RWPE2 (cell line): ENCODE data around the gene PDK4.
"Not testable (repeated sequence)": the region's sequence is repeated elsewhere in the genome, so short reads cannot be mapped to it uniquely, and the experiment has no call there.

Experiments used
- ATAC-seq: fragments of 200-7000 bp; cut with Tn5 transposase; 3 replicates; pipeline ENCODE4 v1.9.1; 2021; ENCODE audit warnings: low read depth
- DNase-seq: peaks from one replicate; pipeline ENCODE4 v3.0.0-alpha.2; 2020; ENCODE audit warnings: low spot score
- H3K27ac ChIP-seq: fragments of 450-650 bp; 2 replicates; pipeline ENCODE4 v1.5.1; 2017; ENCODE audit warnings: mild to moderate bottlenecking; ENCODE audit not compliant: poor library complexity, severe bottlenecking
- H3K27me3 ChIP-seq: fragments of 250-450 bp; sonication (Bioruptor Pico); 2 replicates; pipeline ENCODE4 v1.5.1; 2021; ENCODE audit warnings: mild to moderate bottlenecking, moderate library complexity; ENCODE audit not compliant: insufficient read depth, poor library complexity, severe bottlenecking
- H3K36me3 ChIP-seq: fragments of 250-450 bp; sonication (Bioruptor Pico); 2 replicates; pipeline ENCODE4 v1.5.1; 2020; ENCODE audit warnings: low read depth, mild to moderate bottlenecking, moderate library complexity
- H3K4me1 ChIP-seq: fragments of 250-450 bp; sonication (Bioruptor Pico); 2 replicates; pipeline ENCODE4 v1.5.1; 2021; ENCODE audit warnings: mild to moderate bottlenecking, moderate library complexity; ENCODE audit not compliant: insufficient read depth, poor library complexity, severe bottlenecking
- H3K4me3 ChIP-seq: fragments of 250-450 bp; sonication (Bioruptor Pico); 2 replicates; pipeline ENCODE4 v1.5.1; 2021; ENCODE audit warnings: mild to moderate bottlenecking, moderate library complexity; ENCODE audit not compliant: severe bottlenecking
- H3K9me3 ChIP-seq: fragments of 250-450 bp; sonication (Bioruptor Pico); 2 replicates; pipeline ENCODE4 v1.5.1; 2021; ENCODE audit warnings: mild to moderate bottlenecking, moderate library complexity; ENCODE audit not compliant: severe bottlenecking
- CTCF ChIP-seq: fragments of 450-650 bp; IDR thresholded peaks from one replicate; pipeline ENCODE4 v1.5.1; 2017; ENCODE audit warnings: mild to moderate bottlenecking, moderate library complexity; ENCODE audit not compliant: poor library complexity, severe bottlenecking

PDK4 gene

GRCh38 chr7:95605275-95605674 lies 9.0 kb upstream of the PDK4 start:
- no peak overlapping the region for H3K27ac ChIP-seq
- no peaks in the 10 kb centered on the region for H3K9me3 ChIP-seq

DNA sequence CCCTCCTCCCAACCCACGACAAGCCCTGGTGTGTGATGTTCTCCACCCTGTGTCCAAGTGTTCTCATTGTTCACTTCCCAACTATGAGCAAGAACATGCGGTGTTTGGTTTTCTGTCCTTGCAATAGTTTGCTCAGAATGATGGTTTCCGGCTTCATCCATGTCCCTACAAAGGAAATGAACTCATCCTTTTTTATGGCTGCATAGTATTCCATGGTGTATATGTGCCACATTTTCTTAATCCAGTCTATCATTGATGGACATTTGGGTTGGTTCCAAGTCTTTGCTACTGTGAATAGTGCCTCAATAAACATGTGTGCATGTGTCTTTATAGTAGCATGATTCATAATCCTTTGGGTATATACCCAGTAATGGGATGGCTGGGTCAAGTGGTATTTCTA lies 8.5 kb upstream of the PDK4 start:
- not testable (repeated sequence) for H3K27me3 ChIP-seq, H3K36me3 ChIP-seq, H3K9me3 ChIP-seq, ATAC-seq, H3K4me3 ChIP-seq, H3K27ac ChIP-seq, DNase-seq
- peaks cover 13% of the 10 kb centered on the region for H3K4me1 ChIP-seq

More at GRCh38 chr7:95605275-95605674, 9.0 kb upstream of the PDK4 start:
- Histone ChIP-seq H3K4me3 (no peak overlapping the region), H3K4me1 (peaks cover 13% of the 10 kb centered on the region), H3K36me3 (no peaks in the 10 kb centered on the region), H3K27me3 (no peaks in the 10 kb centered on the region)
- TF ChIP-seq CTCF: no peak
- ATAC-seq: no peak
- DNase-seq: no peak

DNA sequence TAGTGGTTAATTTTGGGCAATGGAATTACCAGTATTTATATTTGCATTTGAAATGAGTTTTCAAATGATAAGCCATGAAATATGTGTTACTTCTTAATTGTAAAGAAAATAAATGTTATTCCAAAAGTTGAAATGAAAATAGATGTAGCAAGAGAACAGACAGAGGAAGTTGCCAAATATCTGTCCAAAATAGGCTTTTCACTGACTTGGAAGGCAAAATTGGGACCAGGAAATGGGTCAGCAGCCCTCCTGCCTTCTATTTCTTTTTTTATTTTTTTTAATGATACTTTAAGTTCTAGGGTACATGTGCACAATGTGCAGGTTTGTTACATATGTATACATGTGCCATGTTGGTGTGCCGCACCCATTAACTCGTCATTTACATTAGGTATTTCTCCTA lies 8.1 kb upstream of the PDK4 start:
- not testable (repeated sequence) for DNase-seq, ATAC-seq, H3K4me3 ChIP-seq, H3K36me3 ChIP-seq, H3K4me1 ChIP-seq, H3K9me3 ChIP-seq, H3K27me3 ChIP-seq, H3K27ac ChIP-seq

DNA sequence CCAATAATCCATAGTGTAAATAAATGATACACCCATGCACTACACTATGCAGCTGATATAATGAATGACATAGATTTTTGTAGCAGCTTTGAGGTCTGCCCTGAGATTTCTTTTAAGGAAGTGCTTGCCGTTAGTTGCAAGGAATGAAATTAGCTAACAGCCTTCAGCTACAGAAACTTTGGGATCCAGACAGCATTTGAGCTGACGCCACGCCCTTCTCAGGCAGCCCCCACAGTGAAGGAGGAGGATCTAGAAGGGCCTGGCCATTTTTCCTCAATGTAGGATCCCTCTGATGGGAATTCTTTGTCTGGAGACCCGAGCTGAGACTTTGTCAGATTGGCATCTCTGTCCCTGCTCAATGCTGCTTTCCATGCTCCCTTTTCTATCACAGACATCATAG lies 6.1 kb upstream of the PDK4 start:
- no peak overlapping the region for H3K27ac ChIP-seq
- H3K4me1 ChIP-seq: no peaks in the 10 kb centered on the region
- TF ChIP-seq CTCF: no peak
- H3K4me3 ChIP-seq: no peak overlapping the region
- H3K36me3 ChIP-seq: no peaks in the 10 kb centered on the region
- no peak for DNase-seq
- ATAC-seq: no peak
- H3K27me3 ChIP-seq: peaks cover 4% of the 10 kb centered on the region
- no peaks in the 10 kb centered on the region for H3K9me3 ChIP-seq

GRCh38 chr7:95601316-95601715 lies 5.0 kb upstream of the PDK4 start:
- H3K9me3 ChIP-seq: no peaks in the 10 kb centered on the region
- no peaks in the 10 kb centered on the region for H3K4me1 ChIP-seq
- no peak overlapping the region for H3K4me3 ChIP-seq
- H3K36me3 ChIP-seq: no peaks in the 10 kb centered on the region
- ATAC-seq: no peak
- H3K27ac ChIP-seq: no peak overlapping the region
- TF ChIP-seq CTCF: no peak
- H3K27me3 ChIP-seq: peaks cover 15% of the 10 kb centered on the region
- DNase-seq: no peak

DNA sequence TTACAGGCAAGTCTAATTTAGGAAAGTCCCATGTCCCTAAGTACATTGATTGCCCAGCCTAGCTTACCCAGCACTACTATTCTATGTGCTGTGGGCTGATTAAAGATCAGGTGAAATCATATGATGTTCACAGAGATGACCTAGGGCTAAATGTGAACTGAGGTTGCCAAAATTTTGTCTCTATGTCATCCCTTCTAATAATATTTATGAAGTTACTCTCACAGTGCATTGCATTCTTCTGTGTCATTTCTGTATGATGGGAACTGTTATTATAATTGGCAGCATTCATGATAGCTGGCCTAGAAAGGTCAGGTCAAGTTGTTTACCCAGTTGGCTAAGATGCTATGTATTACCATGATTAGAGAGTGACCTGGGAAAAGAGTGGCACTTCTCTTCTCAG lies 2.8 kb upstream of the PDK4 start:
- Histone ChIP-seq H3K27ac (no peak overlapping the region), H3K4me3 (no peak overlapping the region)
- no peak for ATAC-seq

More for the DNA sequence above, 2.8 kb upstream of the PDK4 start:
- Histone ChIP-seq H3K9me3 (no peaks in the 10 kb centered on the region), H3K4me1 (no peaks in the 10 kb centered on the region), H3K36me3 (no peaks in the 10 kb centered on the region), H3K27me3 (peaks cover 32% of the 10 kb centered on the region)
- no peak for DNase-seq
- no peak for TF ChIP-seq CTCF
